ENCODE data around the gene RHOJ. TPM values are rescaled to one million over a fixed set of nuclear protein-coding genes. Genes with fewer than 3 reads are reported as not detected.
"Not testable (repeated sequence)": the region's sequence is repeated elsewhere in the genome, so short reads cannot be mapped to it uniquely, and the experiment has no call there.

The RHOJ gene
- total RNA-seq, 3 donors from 2014 or later (not counting 1 experiment from before 2014, with no cell fraction given) = not detected

GRCh38 chr14:63163306-63163705, 40.9 kb upstream of the RHOJ start:
- TF ChIP-seq, protein P1, sequence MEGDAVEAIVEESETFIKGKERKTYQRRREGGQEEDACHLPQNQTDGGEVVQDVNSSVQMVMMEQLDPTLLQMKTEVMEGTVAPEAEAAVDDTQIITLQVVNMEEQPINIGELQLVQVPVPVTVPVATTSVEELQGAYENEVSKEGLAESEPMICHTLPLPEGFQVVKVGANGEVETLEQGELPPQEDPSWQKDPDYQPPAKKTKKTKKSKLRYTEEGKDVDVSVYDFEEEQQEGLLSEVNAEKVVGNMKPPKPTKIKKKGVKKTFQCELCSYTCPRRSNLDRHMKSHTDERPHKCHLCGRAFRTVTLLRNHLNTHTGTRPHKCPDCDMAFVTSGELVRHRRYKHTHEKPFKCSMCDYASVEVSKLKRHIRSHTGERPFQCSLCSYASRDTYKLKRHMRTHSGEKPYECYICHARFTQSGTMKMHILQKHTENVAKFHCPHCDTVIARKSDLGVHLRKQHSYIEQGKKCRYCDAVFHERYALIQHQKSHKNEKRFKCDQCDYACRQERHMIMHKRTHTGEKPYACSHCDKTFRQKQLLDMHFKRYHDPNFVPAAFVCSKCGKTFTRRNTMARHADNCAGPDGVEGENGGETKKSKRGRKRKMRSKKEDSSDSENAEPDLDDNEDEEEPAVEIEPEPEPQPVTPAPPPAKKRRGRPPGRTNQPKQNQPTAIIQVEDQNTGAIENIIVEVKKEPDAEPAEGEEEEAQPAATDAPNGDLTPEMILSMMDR (IDR thresholded peaks at IDR 0.05) = no peak
- Histone ChIP-seq H3K36me3 (ENCODE audit: control insufficient read depth, insufficient read depth, low read length) (no peaks in the 10 kb centered on the region), H3K27me3 (ENCODE audit: control insufficient read depth, insufficient read depth, low read length) (peaks cover 2% of the 10 kb centered on the region), H3K4me3 (ENCODE audit: low read length) (no peak overlapping the region), H3K9me3 (ENCODE audit: control insufficient read depth, insufficient read depth, low read length) (no peaks in the 10 kb centered on the region), H3K4me1 (ENCODE audit: control insufficient read depth, insufficient read depth, low read length) (no peaks in the 10 kb centered on the region), H3K27ac (ENCODE audit: low read length) (no peak overlapping the region)
- no peak overlapping the region for H3K4me3 Mint-ChIP-seq
- ATAC-seq = no peak
- DNase-seq = no peak
- H3K36me3 Mint-ChIP-seq = no peaks in the 10 kb centered on the region
- H3K9me3 Mint-ChIP-seq = no peaks in the 10 kb centered on the region
- peaks cover 0 to 7% of the 10 kb centered on the region in 2 donors for H3K27me3 Mint-ChIP-seq (ENCODE audit: low read depth in 2 of 2)
- WGBS (ENCODE audit: insufficient coverage) = 100% methylated on average over 1 of the region's 1 CpG
- intact Hi-C loops (cut with micrococcal nuclease) = no loop called here
- no peaks in the 10 kb centered on the region for H3K4me1 Mint-ChIP-seq
- H3K27ac Mint-ChIP-seq = no peak overlapping the region

- DNase-seq (no peak), ATAC-seq (no peak)
- Mint-ChIP-seq H3K27me3 (ENCODE audit: low read depth in 2 of 2) (peaks cover 0 to 4% of the 10 kb centered on the region in 2 donors), H3K9me3 (no peaks in the 10 kb centered on the region), H3K4me3 (no peak overlapping the region), H3K27ac (no peak overlapping the region), H3K36me3 (no peaks in the 10 kb centered on the region), H3K4me1 (no peaks in the 10 kb centered on the region)
- WGBS (ENCODE audit: insufficient coverage) = 91% methylated on average over 2 of the region's 2 CpGs
- TF ChIP-seq, protein P1 (IDR thresholded peaks at IDR 0.05) = no peak
- Histone ChIP-seq H3K4me1 (ENCODE audit: control insufficient read depth, insufficient read depth, low read length) (no peaks in the 10 kb centered on the region), H3K9me3 (ENCODE audit: control insufficient read depth, insufficient read depth, low read length) (no peaks in the 10 kb centered on the region), H3K36me3 (ENCODE audit: control insufficient read depth, insufficient read depth, low read length) (no peaks in the 10 kb centered on the region), H3K27ac (ENCODE audit: low read length) (no peak overlapping the region), H3K4me3 (ENCODE audit: low read length) (no peak overlapping the region), H3K27me3 (ENCODE audit: control insufficient read depth, insufficient read depth, low read length) (peaks cover 2% of the 10 kb centered on the region)
- intact Hi-C loops (cut with micrococcal nuclease) = no loop called here
Observed at GRCh38 chr14:63164108-63164683, 40.0 kb upstream of the RHOJ start.

DNA sequence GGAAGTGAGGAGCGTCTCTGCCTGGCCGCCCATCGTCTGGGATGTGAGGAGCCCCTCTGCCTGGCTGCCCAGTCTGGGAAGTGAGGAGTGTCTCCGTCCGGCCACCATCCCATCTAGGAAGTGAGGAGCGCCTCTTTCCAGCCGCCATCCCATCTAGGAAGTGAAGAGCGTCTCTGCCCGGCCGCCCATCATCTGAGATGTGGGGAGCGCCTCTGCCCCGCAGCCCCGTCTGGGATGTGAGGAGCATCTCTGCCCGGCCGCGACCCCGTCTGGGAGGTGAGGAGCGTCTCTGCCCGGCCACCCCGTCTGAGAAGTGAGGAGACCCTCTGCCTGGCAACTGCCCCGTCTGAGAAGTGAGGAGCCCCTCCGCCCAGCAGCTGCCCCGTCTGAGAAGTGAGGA, 39.0 kb upstream of the RHOJ start:
- ATAC-seq; H3K4me1 ChIP-seq (ENCODE audit: control insufficient read depth, insufficient read depth, low read length); H3K27ac Mint-ChIP-seq; H3K36me3 ChIP-seq (ENCODE audit: control insufficient read depth, insufficient read depth, low read length); intact Hi-C loops (cut with micrococcal nuclease); DNase-seq; H3K9me3 ChIP-seq (ENCODE audit: control insufficient read depth, insufficient read depth, low read length); H3K4me3 ChIP-seq (ENCODE audit: low read length); H3K36me3 Mint-ChIP-seq; H3K27ac ChIP-seq (ENCODE audit: low read length); H3K27me3 Mint-ChIP-seq (ENCODE audit: low read depth in 2 of 2); H3K9me3 Mint-ChIP-seq; H3K27me3 ChIP-seq (ENCODE audit: control insufficient read depth, insufficient read depth, low read length); H3K4me3 Mint-ChIP-seq; H3K4me1 Mint-ChIP-seq: not testable (repeated sequence)
- WGBS (ENCODE audit: insufficient coverage) = 98% methylated on average over 11 of the region's 23 CpGs

GRCh38 chr14:63167044-63167443, 37.2 kb upstream of the RHOJ start:
- Mint-ChIP-seq H3K36me3 (no peaks in the 10 kb centered on the region), H3K4me1 (no peaks in the 10 kb centered on the region), H3K27ac (no peak overlapping the region), H3K9me3 (no peaks in the 10 kb centered on the region), H3K27me3 (ENCODE audit: low read depth in 2 of 2) (peaks cover 0 to 3% of the 10 kb centered on the region in 2 donors), H3K4me3 (no peak overlapping the region)
- Histone ChIP-seq H3K4me1 (ENCODE audit: control insufficient read depth, insufficient read depth, low read length) (no peaks in the 10 kb centered on the region), H3K36me3 (ENCODE audit: control insufficient read depth, insufficient read depth, low read length) (no peaks in the 10 kb centered on the region), H3K27ac (ENCODE audit: low read length) (no peak overlapping the region), H3K27me3 (ENCODE audit: control insufficient read depth, insufficient read depth, low read length) (peaks cover 2% of the 10 kb centered on the region), H3K4me3 (ENCODE audit: low read length) (no peak overlapping the region), H3K9me3 (ENCODE audit: control insufficient read depth, insufficient read depth, low read length) (no peaks in the 10 kb centered on the region)
- DNase-seq (no peak), ATAC-seq (no peak)
- intact Hi-C loops (cut with micrococcal nuclease) = no loop called here
- TF ChIP-seq, protein P1 (IDR thresholded peaks at IDR 0.05) = no peak
- WGBS (ENCODE audit: insufficient coverage) = no CpG with 5 or more reads among the region's 2 CpGs
